Measurements from ENCODE around the gene SIL1. TPM values are rescaled to one million over a fixed set of nuclear protein-coding genes. Genes with fewer than 3 reads are reported as not detected.

SIL1 gene
- total and polyA plus RNA-seq, 2 of the 4 experiments (the other 2 are of a cell fraction) = 56.1 to 66.0 TPM

DNA sequence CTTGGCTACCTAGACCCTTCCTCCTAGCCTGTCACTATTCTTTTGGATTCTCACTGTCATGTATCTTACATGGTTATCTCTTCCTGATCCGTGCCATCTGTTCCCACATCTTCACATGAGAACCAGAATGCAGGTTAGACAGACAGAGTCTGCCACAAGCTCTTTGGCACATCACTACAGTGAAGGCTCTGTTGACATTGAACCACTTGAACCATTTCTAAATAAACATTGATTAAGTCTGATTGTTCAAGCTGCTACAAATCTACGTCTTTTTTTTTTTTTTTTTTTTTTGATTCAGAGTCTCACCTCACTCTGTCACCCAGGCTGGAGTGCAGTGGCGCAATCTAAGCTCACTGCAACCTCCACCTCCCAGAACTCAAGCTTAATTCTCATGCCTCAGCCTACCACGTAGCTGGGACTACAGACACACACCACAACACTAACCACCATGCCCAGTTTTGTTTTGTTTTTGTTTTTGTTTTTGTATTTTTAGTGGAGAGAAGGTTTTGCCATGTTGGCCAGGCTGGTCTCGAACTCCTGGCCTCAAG, 237.9 kb downstream of the SIL1 start:
- H2AK9ac ChIP-seq (replicated peaks; ENCODE audit: low read depth, low read length, poor library complexity) = no peak overlapping the region
- H3K9me1 ChIP-seq (ENCODE audit: insufficient read depth, low read length) = no peaks in the 10 kb centered on the region
- in situ Hi-C loops (cut with MboI; ENCODE audit: low sequenced_read_pairs) = no loop called here
- no peak overlapping the region for H3K23ac ChIP-seq (ENCODE audit: low read depth, low read length)
- ChIA-PET CTCF (interaction anchor here (0.6 kb wide), 1 partner anchor 25 kb away, joined by 4 read pairs; no protein-coding TSS in a partner anchor), POLR2A (ENCODE audit: unreplicated experiment) (no interaction called here)
- no peak overlapping the region for H2BK20ac ChIP-seq (ENCODE audit: low read depth, low read length)
- no peak overlapping the region for H4K5ac ChIP-seq (ENCODE audit: low read depth, low read length)
- no peaks in the 10 kb centered on the region for H3K27me3 ChIP-seq (ENCODE audit: control insufficient read depth, insufficient read depth, low read length)
- no peaks in the 10 kb centered on the region for H3K36me3 ChIP-seq (ENCODE audit: control insufficient read depth, insufficient read depth, low read length)
- H3K4me2 ChIP-seq (ENCODE audit: low read depth, low read length) = no peak overlapping the region
- ATAC-seq (ENCODE audit: low read depth) (no peak), DNase-seq (no peak)
- H3K56ac ChIP-seq (ENCODE audit: extremely low read depth, insufficient read depth, low read length) = no peak overlapping the region
- H4K20me1 ChIP-seq (ENCODE audit: insufficient read depth, low read length) = no peaks in the 10 kb centered on the region
- no peak overlapping the region for H4K8ac ChIP-seq (ENCODE audit: low read depth in 2 of 2, low read length in 2 of 2)
- no peak overlapping the region for H2BK15ac ChIP-seq (ENCODE audit: low read depth, low read length)
- no peak overlapping the region for H4K91ac ChIP-seq (ENCODE audit: insufficient read depth, low read depth, low read length)
- no peak overlapping the region for H3K27ac ChIP-seq (ENCODE audit: insufficient read depth, low read length)
- no peak overlapping the region for H3K4me3 ChIP-seq (ENCODE audit: insufficient read depth, low read depth, low read length)
- no peak overlapping the region for H2BK5ac ChIP-seq (ENCODE audit: low read depth, low read length, poor library complexity, severe bottlenecking)
- WGBS, 2 experiments (ENCODE audit: extremely low coverage in 2 of 2, insufficient read length in 1 of 2) = no CpG with 5 or more reads among the region's 5 CpGs
- no peaks in the 10 kb centered on the region for H3K79me1 ChIP-seq (ENCODE audit: low read depth in 1 of 2, low read length in 2 of 2)
- H2AFZ ChIP-seq (replicated peaks; ENCODE audit: low read length, poor library complexity) = no peak overlapping the region
- H3K18ac ChIP-seq (ENCODE audit: low read depth, low read length) = no peak overlapping the region
- TF ChIP-seq MAFK (IDR thresholded peaks at IDR 0.05; ENCODE audit: low read depth, low read length) (no peak), POLR2A (IDR thresholded peaks at IDR 0.05; ENCODE audit: low read depth, low read length) (no peak), RCOR1 (IDR thresholded peaks at IDR 0.05; ENCODE audit: insufficient replicate concordance, low read length) (no peak), CEBPB (IDR thresholded peaks at IDR 0.05; ENCODE audit: low read depth, low read length) (no peak), RFX5 (IDR thresholded peaks at IDR 0.05; ENCODE audit: low read depth, low read length) (no peak), FOS (IDR thresholded peaks at IDR 0.05; ENCODE audit: low read depth, low read length) (no peak), CHD1 (IDR thresholded peaks at IDR 0.05; ENCODE audit: low read depth, low read length) (no peak), SMC3 (IDR thresholded peaks at IDR 0.05; ENCODE audit: low read depth, low read length) (no peak), MXI1 (IDR thresholded peaks at IDR 0.05; ENCODE audit: borderline replicate concordance, low read depth, low read length) (no peak), NFE2L2 (IDR thresholded peaks at IDR 0.05; ENCODE audit: low read depth, low read length) (no peak), BHLHE40 (IDR thresholded peaks at IDR 0.05; ENCODE audit: low read depth, low read length) (no peak), RAD21 (IDR thresholded peaks at IDR 0.05; ENCODE audit: low read length) (no peak), MAZ (IDR thresholded peaks at IDR 0.05; ENCODE audit: borderline replicate concordance, low read depth, low read length) (no peak)
- TF ChIP-seq, protein P1, sequence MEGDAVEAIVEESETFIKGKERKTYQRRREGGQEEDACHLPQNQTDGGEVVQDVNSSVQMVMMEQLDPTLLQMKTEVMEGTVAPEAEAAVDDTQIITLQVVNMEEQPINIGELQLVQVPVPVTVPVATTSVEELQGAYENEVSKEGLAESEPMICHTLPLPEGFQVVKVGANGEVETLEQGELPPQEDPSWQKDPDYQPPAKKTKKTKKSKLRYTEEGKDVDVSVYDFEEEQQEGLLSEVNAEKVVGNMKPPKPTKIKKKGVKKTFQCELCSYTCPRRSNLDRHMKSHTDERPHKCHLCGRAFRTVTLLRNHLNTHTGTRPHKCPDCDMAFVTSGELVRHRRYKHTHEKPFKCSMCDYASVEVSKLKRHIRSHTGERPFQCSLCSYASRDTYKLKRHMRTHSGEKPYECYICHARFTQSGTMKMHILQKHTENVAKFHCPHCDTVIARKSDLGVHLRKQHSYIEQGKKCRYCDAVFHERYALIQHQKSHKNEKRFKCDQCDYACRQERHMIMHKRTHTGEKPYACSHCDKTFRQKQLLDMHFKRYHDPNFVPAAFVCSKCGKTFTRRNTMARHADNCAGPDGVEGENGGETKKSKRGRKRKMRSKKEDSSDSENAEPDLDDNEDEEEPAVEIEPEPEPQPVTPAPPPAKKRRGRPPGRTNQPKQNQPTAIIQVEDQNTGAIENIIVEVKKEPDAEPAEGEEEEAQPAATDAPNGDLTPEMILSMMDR (conservative IDR thresholded peaks at IDR 0.05; ENCODE audit: low read depth, low read length) = no peak
- TF ChIP-seq, protein P2, sequence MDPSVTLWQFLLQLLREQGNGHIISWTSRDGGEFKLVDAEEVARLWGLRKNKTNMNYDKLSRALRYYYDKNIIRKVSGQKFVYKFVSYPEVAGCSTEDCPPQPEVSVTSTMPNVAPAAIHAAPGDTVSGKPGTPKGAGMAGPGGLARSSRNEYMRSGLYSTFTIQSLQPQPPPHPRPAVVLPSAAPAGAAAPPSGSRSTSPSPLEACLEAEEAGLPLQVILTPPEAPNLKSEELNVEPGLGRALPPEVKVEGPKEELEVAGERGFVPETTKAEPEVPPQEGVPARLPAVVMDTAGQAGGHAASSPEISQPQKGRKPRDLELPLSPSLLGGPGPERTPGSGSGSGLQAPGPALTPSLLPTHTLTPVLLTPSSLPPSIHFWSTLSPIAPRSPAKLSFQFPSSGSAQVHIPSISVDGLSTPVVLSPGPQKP (IDR thresholded peaks at IDR 0.05; ENCODE audit: borderline replicate concordance, low read depth, low read length) = no peak
- TF ChIP-seq, protein P3, sequence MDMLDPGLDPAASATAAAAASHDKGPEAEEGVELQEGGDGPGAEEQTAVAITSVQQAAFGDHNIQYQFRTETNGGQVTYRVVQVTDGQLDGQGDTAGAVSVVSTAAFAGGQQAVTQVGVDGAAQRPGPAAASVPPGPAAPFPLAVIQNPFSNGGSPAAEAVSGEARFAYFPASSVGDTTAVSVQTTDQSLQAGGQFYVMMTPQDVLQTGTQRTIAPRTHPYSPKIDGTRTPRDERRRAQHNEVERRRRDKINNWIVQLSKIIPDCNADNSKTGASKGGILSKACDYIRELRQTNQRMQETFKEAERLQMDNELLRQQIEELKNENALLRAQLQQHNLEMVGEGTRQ (IDR thresholded peaks at IDR 0.05; ENCODE audit: low read depth, low read length) = no peak
- intact Hi-C loops (cut with micrococcal nuclease) = no loop called here
- H3K4me1 ChIP-seq (ENCODE audit: control insufficient read depth, insufficient read depth, low read length) = peaks cover 24% of the 10 kb centered on the region; the same call in 1 of the 2 replicates
- BruUV-seq (replicated peaks) = no TSS peak
- no peaks in the 10 kb centered on the region for H3K9me3 ChIP-seq (ENCODE audit: control insufficient read depth, insufficient read depth, low read length)
- no peak overlapping the region for H3K4ac ChIP-seq (ENCODE audit: low read depth, low read length)
- H2AK5ac ChIP-seq (ENCODE audit: low read depth, low read length) = no peak overlapping the region
- H2BK120ac ChIP-seq (ENCODE audit: low read depth, low read length) = no peak overlapping the region
- dilution Hi-C loops (cut with HindIII; ENCODE audit: low sequenced_read_pairs, unreplicated experiment) = no loop called here
- no peak overlapping the region for H3K14ac ChIP-seq (replicated peaks; ENCODE audit: low read depth, low read length)
- no peak overlapping the region for H3K9ac ChIP-seq (ENCODE audit: low read depth, low read length)
